ENCODE results near the gene RNPEPL1.

GRCh38 chr2:240561325-240561971 lies 6.8 kb upstream of the RNPEPL1 start:
- TF ChIP-seq EZH2phosphoT487 (IDR thresholded peaks at IDR 0.05; ENCODE audit: insufficient read depth, low read depth): no peak
- no peak for TF ChIP-seq EZH2 (IDR thresholded peaks at IDR 0.05; ENCODE audit: insufficient read depth, poor library complexity, severe bottlenecking)

Data from GM23248 (cell line).